ENCODE data around the gene UST.

The UST gene

DNA sequence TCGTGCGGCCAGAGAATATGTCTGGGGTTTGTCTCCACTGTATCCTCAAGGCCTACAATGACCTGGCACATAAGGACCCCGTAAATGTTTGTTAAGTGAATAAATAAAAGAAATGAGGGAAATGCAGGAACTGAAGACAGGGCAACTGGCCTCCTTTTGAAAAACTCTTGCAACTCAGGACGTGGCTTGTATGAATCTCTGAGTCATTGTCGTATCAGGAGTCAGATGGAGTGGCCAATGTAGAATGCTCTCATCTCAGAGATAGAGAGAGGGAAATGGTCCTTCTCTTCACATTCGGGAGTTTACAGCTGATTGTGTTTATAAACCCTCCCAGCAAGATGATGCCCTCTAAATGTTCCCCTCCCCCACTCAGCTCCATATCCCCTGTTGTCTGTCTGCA, 57.1 kb downstream of the UST start:
- DNase-seq (ENCODE audit: low spot score) = no peak

DNA sequence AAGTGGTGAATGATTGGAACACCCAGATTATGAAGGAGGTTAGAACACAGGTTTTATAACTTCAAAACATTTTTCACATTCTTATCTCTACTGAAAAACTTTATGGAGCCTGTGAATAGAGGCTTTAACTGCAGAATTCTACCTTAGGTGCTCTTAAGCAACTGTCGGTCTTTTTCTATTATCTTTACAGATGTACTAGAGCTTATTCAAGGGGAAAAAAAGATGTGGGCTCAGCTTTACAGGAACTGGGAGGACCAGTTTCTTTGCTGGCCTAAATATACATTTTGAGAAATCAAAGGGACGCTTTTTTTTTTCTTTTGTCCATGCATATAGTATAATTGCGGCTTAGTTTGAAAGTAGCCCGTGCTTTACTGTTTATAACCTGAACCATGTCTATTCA, 58.9 kb downstream of the UST start:
- DNase-seq (ENCODE audit: low spot score) = no peak

DNA sequence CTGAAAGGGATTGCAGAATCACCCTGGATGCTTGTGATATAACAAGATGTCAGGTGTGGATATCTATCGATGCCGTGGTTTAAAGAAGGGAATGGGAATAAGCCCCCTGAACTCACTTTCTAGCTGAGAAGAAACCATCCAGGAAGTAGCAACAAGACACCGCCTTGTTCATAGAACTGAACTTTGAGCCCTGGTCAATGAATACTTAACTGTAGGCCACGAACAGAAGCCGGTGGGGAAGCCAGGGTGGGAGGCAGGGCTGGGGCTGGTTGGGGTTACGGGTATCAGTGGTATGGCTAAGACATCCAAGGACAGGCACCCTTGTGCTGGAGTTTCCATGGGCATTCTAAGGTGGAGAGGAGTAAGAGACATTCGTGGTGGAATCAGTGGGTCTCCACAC, 61.0 kb downstream of the UST start:
- no peak for DNase-seq (ENCODE audit: low spot score)

DNA sequence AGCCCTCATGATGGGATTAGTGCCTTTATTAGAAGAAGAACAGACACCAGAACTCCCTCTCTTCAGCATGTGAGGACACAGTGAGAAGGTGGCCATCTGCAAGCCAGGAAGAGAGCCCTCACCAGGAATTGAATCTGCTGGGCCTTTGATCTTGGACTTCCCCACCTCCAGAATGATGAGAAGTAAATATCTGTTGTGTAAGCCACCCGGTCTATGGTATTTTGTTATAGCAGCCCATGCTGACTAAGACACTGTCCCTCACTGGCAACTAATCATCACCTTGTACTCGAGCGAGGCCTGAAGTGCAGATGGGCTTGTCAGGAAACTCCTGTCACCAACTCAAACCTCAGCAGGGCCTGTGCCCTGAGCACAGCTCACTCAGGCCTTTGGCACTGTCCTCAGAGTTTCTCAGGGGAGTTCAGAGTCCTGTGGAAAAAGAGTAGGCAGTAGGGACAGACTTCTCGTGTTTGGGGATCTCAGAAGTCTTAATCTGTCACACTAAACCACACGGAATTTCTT, 62.0 kb downstream of the UST start:
- no peak for DNase-seq (ENCODE audit: low spot score)

DNA sequence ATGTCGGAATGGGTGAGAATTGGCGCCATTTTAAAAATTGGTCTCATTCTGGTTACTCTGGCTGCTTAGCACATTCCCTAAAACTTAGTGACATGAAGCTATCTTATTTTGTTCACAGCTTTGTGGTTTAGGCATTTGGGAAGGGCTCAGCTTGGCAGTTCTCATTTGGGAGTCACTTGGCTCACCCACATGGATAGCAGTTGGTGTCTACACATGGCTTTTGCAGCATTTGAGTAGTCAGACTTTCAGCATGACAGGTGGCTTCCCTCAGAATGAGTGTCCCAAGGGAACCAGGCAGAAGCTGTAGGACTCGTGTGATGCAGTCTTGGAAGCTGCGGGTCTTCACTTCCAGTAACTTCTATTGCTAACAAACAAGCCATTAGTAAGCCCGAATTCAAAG, 64.6 kb downstream of the UST start:
- no peak for DNase-seq (ENCODE audit: low spot score)

DNA sequence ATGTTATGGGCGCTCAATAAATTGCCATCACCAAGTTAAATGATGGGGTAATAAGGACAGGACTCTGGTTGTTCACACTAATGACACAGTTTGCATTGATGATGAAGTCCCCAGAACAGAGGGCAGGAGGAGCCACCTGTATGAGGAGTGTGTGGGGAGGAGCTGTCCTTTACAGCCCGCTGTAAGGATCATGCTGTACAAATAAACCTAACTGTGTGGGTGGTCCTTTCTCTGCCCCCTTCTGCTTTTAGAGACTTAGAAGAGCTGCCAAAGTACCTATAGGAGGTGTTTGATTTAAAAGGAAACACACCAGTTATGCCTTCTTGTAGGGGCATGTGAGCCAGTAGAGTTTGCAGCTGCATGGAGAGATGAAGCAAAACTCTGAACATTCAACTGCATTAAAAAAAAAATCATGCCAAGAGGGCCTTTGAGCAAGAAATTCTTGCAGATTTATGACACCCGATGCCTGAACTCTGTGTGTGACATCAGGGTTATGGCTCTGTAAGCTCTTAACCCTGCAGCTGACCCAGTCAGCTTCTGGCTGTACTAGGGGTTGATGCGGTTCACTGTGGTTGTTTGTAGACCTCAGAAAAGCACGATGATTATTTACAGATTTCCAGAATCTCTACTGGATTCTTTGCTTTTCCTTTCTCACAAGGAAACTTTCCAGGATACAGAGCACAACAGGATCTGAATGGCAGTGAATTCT, 67.4 kb downstream of the UST start:
- no peak for DNase-seq (ENCODE audit: low spot score)

DNA sequence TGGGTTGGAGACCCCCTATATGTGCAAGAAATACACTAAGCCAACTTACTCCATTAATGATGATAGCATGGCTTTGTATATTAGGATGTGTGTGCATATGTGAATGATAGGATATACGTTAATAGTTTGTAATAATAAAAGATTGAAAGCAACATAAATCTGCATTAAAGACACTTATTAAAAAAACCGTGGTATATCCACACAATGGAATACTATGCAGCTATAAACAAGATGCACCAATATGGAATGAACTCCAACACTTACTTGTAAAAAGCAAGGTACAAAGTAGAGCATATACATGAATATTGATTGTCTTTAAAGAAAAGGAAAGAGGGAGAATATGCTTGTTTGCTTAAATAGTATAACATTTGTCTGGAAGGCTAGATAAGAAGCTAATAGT, 68.0 kb downstream of the UST start:
- DNase-seq (ENCODE audit: low spot score) = no peak

DNA sequence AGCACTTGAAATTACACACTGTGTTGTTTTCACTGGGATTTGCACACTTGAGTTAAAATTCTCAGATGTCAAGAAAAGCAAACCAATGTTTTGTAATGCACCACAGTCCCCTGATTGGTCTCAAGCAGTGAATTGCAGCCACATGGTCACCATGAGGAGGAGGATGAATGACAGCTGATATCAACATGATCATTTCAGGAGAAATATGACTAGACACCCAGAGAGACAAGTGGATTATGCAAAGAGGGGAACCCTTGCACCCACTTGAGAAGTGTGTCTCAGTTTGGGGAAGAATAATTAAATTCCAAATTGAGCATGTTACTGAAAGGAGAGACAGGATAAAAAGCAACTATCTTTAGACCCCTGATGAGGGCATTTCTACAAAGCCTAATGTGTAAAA, 69.3 kb downstream of the UST start:
- no peak for DNase-seq (ENCODE audit: low spot score)

DNA sequence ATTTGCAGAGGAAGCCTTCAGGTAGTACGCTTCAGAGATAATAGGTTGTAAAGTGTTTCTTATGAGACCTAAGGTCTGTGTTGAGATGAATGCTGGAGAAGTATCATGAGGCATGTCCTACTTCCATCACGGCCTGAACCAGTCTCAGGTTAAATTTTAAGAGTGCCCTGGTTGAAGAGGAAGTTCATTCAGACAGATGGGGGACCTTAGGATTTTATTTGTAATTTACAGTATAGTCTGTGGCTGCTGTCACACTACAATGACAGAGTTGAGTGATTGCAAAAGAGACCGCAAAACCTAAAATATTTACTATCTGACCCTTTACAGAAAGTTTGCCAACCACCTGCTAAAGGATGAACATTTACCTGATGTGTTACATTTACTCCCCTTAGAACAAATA, 70.9 kb downstream of the UST start:
- no peak for DNase-seq (ENCODE audit: low spot score)

DNA sequence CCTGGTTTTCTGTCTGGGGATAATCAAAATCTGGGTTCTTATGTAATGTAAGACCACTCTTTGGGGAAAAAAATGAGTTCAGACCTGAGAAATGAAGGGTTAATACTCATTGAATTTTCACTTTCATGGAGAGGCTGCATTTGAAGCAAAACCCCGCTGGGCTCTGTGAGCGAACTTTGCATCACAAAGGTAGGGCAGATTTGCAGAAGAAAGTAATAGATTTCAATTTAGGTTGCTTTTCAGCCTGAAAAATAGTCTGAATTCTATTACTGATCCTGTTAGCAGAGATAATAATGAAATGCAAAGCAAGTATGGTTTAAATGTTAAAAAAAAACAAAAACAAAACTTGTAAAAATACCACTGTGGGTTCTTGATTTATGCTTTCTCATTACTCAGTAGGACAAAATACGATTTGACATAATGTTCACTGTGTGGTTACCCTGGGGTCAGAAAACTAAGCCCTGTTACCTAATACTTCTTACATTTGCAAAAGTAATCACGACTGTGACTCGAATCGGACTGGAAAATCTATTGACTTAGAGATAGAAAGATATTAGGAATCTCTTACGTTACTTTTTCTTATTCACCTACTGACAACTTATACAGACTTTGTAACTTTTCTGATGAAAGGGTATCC, 72.2 kb downstream of the UST start:
- DNase-seq (ENCODE audit: low spot score) = no peak

DNA sequence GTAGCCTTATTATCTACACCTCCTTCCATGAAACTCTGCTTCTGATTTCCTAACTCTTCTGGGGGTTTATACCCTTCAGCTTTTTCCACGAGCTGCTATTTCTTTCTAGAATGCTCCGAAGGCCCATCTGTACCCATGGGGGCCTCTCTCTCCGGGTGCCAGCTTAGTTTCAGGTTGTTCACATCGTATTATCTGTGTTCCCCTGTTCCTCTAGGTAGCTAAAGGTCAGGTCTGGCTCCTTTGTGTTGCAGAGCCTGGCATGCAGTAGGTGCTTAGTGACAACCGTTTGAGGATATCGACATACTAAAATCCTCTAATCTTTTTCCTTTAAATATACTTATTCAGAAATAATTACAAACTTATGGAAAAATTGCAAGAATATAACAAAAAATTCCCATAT, 73.0 kb downstream of the UST start:
- no peak for DNase-seq (ENCODE audit: low spot score)

DNA sequence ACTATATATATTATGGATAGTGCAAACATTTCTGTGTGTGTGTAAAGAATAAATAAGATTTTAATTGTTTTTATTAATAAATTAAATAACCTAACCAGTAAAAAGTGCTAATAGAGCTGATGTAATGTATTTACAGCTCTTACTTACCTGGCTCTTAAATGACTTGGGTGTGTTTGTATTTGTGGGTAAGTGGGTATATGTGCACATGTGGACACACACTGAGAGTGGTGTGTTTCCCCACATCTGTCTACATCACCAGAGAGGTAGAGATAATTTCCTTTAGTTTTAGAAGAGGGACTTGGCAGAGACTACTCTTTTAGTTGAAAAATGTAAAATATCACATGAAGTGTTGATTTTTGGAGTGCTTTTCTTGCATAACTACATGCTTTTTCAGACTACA, 76.0 kb downstream of the UST start:
- no peak for DNase-seq (ENCODE audit: low spot score)

DNA sequence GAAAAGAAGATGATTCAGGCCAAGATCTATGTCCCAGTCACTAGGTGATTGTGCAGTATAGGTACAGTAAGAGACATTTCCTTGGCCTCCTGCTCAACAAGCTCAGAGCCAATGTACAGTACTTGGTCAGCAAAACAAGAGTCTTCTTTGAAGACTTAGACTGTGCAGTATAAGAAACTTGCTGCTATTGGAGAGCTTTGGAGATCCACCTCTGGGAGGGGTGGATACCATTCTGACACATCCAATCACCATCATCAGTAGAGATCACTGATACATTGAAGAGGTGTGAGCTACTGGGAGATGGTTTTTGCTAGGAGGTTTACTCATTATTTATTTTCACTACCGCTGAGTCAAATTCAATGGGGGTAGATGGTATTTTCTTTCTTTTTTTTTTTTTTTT, 77.5 kb downstream of the UST start:
- DNase-seq (ENCODE audit: low spot score) = no peak

DNA sequence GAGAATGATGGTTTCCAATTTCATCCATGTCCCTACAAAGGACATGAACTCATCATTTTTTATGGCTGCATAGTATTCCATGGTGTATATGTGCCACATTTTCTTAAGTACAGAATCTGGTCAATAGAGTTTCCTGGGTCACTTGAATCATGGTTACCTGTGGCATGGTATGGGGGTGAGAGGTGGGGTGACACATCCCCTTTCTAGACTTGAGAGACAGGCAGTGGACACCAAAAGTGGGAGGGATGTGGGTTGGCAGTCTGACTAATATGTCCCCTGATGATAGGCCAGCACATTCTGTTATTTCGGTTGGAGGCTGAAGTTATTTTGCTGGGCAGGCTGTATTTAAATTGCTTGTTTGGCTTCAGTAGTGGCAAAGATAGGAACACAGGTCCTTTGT, 78.1 kb downstream of the UST start:
- no peak for DNase-seq (ENCODE audit: low spot score)

DNA sequence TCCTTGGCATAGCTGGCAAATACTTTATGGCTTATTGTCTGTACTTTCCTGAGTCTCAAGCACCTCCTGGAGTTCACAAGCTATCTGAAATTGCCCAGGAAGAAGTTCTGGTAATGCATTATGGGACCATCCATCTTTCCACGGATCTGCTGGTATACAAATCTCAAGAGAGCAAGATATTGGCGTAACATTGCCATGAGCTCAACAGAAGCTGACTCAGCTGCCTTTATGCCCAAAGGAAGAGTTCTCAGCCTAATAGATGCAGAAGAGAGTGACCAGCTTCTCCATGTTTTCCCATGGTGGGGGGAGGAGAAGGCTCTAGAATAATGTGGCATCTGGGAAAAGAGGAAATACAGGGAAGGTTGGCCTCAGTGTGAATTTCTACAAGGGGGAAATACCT, 78.7 kb downstream of the UST start:
- no peak for DNase-seq (ENCODE audit: low spot score)

DNA sequence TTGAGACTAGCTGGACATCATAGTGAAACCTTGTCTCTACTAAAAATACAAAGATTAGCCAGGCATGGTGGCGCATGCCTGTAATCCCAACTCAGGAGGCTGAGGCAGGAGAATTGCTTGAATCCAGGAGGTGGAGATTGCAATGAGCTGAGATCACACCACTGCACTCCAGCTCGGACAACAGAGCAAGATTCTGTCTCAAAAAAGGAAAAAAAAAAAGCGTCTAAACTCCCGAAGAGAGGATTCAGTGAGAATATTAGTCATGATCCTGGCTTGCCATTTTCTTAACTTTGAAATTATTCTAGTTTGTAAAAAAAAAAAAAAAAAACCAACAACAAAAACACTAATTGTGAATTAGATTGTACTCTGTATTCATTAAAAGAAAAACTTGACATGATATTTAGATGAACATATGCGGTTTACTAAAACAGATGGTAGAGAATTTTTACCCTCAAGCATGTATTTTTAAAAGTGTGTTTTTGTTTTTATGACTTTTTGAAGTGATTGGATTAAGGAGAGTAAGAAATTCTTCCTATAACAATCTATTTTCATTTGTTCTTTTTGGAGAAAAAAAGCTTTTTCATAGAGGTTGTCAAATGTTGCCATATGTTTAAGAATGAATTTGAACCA, 80.7 kb downstream of the UST start:
- DNase-seq (ENCODE audit: low spot score) = no peak

DNA sequence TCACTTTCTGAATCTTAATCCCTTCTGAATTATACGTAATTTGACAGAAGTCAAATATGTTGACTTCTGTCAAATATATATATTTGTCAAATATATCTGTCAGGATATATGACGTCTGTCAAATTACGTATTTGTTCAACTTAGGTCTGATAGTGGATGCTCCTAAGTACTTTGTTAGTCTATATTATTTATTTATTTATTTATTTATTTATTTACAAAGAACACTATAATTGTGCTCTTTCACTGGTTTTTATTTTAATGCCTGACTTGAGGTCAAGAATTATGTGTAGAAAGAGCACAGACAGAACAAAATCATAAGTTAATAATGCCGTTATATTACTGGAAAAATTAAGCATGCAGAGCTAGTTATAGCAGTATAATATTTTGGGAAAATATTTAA, 81.2 kb downstream of the UST start:
- DNase-seq (ENCODE audit: low spot score) = no peak

DNA sequence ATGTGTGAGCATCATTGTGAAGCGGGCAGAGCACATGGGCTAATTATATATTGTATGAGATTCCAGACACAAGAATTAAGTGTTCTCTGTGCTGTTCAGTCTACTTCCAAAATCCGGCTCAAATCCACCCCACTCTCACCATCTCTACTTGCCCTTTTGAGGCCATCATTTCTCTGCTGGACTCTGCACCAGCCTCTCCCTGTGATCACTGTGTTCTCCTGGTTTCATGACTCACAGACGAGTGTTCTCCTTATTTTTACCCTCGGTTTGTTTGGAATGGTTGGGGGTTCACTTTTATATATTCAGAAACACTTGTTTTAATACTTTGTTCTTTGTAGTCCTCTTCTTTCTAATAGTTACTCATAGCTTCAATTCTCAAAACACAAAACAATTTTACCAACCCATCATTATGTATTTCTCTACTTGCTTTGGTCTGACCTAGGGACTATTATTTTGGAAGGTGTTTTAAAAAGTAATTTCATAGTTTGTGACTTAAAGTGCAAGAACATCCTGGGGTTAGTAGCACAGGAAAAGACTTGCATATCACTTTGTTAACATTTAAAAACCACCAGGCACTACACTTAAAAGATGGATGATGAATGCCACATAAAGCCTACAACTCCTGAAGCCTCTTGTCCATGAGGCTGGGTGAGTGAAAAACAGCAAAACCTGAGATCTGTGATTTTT, 82.7 kb downstream of the UST start:
- DNase-seq (ENCODE audit: low spot score) = no peak

DNA sequence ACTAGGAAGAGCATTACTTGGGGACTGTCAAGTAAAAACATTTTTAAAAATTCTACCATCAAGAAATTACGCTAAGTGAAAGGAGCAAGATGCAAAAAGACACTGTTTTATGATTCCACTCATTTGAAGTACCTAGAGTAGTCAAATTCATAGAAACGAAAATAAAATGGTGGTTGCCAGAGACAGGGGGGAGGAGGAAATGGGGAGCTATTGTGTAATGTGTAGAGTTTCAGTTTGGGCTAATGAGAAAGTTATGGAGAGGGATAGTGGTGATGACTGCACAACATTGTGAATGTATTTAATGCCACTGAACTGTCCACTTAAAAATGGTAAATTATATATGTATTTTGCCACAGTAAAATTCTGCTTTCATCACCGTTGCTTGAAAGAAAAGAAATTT, 83.8 kb downstream of the UST start:
- DNase-seq (ENCODE audit: low spot score) = no peak

DNA sequence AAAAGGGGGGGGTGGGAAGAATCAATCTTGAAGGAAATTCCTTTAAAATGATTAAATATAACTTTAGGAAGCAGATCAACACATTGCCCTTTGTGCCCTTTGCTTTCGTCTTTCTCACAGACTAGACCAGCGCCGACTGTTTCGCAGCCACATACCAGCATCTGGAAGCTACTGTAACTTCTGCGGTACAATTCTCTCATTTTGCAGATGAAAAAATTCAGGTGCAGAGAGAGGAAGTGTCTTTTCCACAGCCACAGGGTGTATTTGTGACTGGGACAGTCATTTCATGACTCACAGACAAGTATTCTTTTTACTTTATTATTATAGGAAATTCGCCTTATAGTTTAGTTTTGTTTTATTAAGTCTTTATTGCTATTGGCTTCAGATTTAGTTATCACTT, 84.2 kb downstream of the UST start:
- no peak for DNase-seq (ENCODE audit: low spot score)

DNA sequence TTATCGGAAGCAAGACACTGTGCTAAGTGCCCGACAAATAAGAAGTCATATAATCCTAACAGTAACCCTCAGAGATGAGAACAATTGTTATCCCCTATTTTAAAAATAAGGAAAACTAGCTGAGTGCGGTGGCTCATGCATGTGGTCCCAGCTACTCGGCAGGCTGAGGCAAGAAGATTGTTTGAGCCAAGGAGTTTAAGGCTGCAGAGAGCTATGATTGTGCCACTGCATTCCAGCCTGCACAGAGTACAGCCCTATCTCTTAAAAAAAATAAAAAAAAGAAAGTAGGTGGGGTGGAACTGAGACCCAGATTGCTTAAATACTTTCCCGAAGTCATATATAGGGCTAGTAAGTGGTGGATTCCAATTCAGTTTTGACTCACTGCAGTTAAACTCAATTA, 84.7 kb downstream of the UST start:
- DNase-seq (ENCODE audit: low spot score) = no peak

DNA sequence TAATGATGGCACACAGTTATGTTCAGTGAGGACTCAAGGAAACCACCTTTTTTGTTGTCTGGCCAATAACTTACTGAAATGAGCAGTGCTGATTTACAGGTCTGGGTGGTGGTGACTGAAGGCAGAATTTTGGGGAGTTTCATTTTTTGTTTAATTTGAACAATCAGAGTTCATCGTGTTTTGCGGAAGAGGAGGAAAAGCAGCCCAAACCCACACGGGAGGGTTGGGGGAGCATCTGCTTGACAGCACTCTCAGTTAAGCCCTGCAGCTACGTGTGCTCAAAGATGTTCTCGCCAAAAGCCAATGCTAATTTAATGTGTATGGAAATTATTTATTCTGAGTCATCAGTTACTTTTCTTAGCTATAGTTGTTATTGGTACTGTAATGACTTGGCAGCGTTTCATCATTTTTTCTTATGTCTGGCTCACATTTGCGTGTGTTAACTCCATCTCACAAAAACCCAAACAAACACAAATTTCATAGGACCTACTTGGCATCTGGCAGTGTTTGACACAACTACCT, 89.2 kb downstream of the UST start:
- DNase-seq (ENCODE audit: low spot score) = no peak

DNA sequence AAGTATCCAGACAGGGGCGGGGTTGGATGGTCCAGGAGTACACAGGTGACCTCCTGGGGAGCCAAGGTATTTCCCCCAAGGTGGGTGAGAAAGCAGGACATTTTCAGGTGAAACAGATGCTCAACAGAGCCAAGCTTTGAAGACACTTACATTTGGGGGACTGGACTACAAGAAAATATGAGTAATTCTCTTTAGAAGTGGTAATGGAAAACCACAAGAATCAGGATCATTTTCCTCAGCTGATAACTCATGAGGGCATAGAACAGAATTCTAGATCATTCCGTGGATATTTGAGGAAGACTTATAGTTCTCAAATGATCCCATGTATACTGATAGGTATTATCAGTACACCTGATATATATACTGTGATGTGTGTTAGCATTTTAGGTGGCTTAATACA, 89.9 kb downstream of the UST start:
- DNase-seq (ENCODE audit: low spot score) = no peak

Data from HuH-7.5 (cell line).